Measurements from ENCODE around the gene CCDC167. TPM values are rescaled to one million over a fixed set of nuclear protein-coding genes. Genes with fewer than 3 reads are reported as not detected.

CCDC167 gene
- total and polyA plus RNA-seq, 2 of the 8 experiments (the other 6 are each of a cell fraction or from before 2014, with no cell fraction given): 11.0 to 26.5 TPM

DNA sequence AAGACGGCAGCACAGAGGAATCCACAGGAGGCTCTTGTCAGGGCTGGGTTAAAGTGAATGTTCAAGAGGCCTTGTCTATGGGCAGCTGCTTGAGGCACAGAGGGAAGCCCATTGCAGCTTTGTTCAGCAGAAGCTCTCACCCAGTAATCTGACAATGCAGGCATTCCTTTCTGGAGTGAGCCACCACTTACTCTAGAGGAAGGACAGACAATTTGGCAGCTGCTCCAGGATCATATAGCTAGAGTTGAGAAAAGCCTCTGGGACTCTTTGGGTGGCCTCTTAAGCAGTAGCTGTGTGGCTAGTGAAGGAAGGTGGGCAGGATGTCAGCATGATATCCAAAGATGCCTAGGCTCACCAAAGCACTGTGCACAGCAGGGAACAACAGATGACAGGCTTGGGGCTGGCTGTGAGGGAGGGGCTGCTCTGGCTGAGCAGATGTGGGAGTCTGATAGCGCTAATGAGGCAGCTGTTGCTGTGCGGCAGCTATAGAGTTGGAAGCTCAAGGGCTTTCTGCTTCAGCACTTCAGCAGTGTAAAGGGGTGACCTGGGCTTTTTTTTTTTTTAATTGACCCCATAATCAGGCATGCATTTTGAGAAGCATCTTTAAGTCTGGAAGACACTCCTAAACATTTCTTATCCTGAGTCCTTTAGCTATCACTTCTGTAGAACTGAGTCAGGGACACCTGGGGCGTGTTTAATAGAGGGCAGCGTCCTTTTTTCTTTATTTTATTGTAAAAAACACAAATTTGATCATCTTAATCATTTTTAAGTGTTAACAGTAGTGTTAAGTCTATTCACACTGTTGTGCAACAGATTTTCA lies 39.5 kb downstream of the CCDC167 start:
- Histone ChIP-seq H3K18ac (ENCODE audit: extremely low read depth, low read length) (no peak overlapping the region), H3K36me3 (ENCODE audit: control insufficient read depth in 2 of 4, insufficient read depth in 4 of 4, low read length in 3 of 4) (peaks cover 6 to 30% (median 25%) of the 10 kb centered on the region in 4 experiments; a peak in 7 of 8 replicates), H3K4me2 (ENCODE audit: insufficient read depth in 1 of 2, low read depth in 2 of 2, low read length in 2 of 2) (peak overlapping the region in 1 of 2 experiments; percentile 14; a peak in 2 of 4 replicates), H3K27ac (ENCODE audit: low read depth, low read length) (no peak overlapping the region), H2BK5ac (ENCODE audit: low read depth, low read length) (no peak overlapping the region), H3K56ac (replicated peaks; ENCODE audit: insufficient read length, low read depth, low read length) (no peak overlapping the region), H2BK15ac (ENCODE audit: low read length) (no peak overlapping the region), H4K8ac (ENCODE audit: extremely low read depth, insufficient read depth, low read length) (no peak overlapping the region), H2BK12ac (ENCODE audit: low read depth, low read length) (no peak overlapping the region), H2BK20ac (ENCODE audit: low read length) (no peak overlapping the region), H4K91ac (replicated peaks; ENCODE audit: insufficient read length, low read length) (no peak overlapping the region), H3K79me2 (ENCODE audit: control insufficient read depth in 1 of 2, insufficient read depth in 2 of 2, low read length in 2 of 2) (no peaks in the 10 kb centered on the region), H3K4me1 (replicated peaks in 1 of 4; ENCODE audit: control insufficient read depth in 3 of 4, insufficient read depth in 4 of 4, low read length in 3 of 4) (peaks cover 0 to 6% (median 0%) of the 10 kb centered on the region in 4 experiments; a peak in 3 of 7 replicates), H3K23ac (ENCODE audit: insufficient read length) (no peak overlapping the region), H2AFZ (ENCODE audit: low read length) (no peak overlapping the region), H3K23me2 (ENCODE audit: low read depth, low read length) (no peaks in the 10 kb centered on the region), H3K14ac (ENCODE audit: insufficient read length) (no peak overlapping the region), H3K27me3 (replicated peaks in 1 of 4; ENCODE audit: control insufficient read depth in 3 of 4, extremely low read depth in 1 of 4, insufficient read depth in 3 of 4, low read length in 3 of 4) (no peaks in the 10 kb centered on the region), H3K9me3 (ENCODE audit: insufficient read depth in 2 of 2, low read depth in 1 of 2, low read length in 1 of 2) (no peaks in the 10 kb centered on the region), H3K4me3 (ENCODE audit: extremely low read depth in 1 of 4, insufficient read depth in 2 of 4, low read depth in 3 of 4, low read length in 4 of 4) (no peak overlapping the region), H4K20me1 (replicated peaks in 1 of 2; ENCODE audit: control insufficient read depth in 1 of 2, insufficient read depth in 2 of 2, low read length in 2 of 2) (peaks cover 0 to 2% of the 10 kb centered on the region in 2 experiments), H2AK5ac (ENCODE audit: low read depth, low read length) (no peak overlapping the region), H3K79me1 (ENCODE audit: low read depth, low read length) (no peaks in the 10 kb centered on the region; the same call in 1 of the 2 replicates), H3K9ac (replicated peaks in 1 of 4; ENCODE audit: extremely low read depth in 1 of 4, low read depth in 3 of 4, low read length in 3 of 4) (no peak overlapping the region), H4K5ac (ENCODE audit: insufficient read length, low read depth, low read length) (no peak overlapping the region), H3K4ac (replicated peaks; ENCODE audit: insufficient read length, low read depth, low read length) (no peak overlapping the region), H2BK120ac (replicated peaks; ENCODE audit: low read depth, low read length) (no peak overlapping the region)
- POLR2A ChIA-PET (ENCODE audit: partially characterized antibody): interaction anchor here (1.1 kb wide), 1 partner anchor 11 kb away, joined by 3 read pairs; no protein-coding TSS in a partner anchor
- TF ChIP-seq CTBP2 (IDR thresholded peaks at IDR 0.05; ENCODE audit: borderline replicate concordance, insufficient read depth, insufficient read length, low read length) (peak; percentile 66), NANOG (IDR thresholded peaks at IDR 0.05; ENCODE audit: insufficient read depth, low read depth, low read length, poor library complexity, severe bottlenecking) (peak; percentile 51), GTF2F1 (IDR thresholded peaks at IDR 0.05; ENCODE audit: borderline replicate concordance, low read depth, low read length) (no peak), SP1 (IDR thresholded peaks at IDR 0.05; ENCODE audit: low read depth, low read length) (0 out of 2 replicates have a peak, but pooled peaks have one; percentile 10)
- WGBS, 2 experiments (ENCODE audit: extremely low coverage in 1 of 2, insufficient coverage in 1 of 2, insufficient read length in 1 of 2, insufficient replicate concordance in 2 of 2, low coverage in 1 of 2, low lambda C conversion rate in 2 of 2, missing lambda C conversion rate in 1 of 2): 87% methylated on average over 5 of the region's 5 CpGs; no CpG with 5 or more reads in 1 of the 2 experiments
- CTCF ChIA-PET (ENCODE audit: partially characterized antibody): interaction anchor here (1.2 to 1.7 kb wide), 2 partner anchors 14 to 21 kb away, joined by 3 to 4 read pairs; no protein-coding TSS in a partner anchor
- no peak for DNase-seq (ENCODE audit: low read depth in 1 of 2, low spot score in 2 of 2)
- no peak for FAIRE-seq
